ENCODE results near the gene PHF13.

- TF ChIP-seq CTCF (IDR thresholded peaks at IDR 0.05 in 2 of 3, conservative IDR thresholded peaks at IDR 0.05 in 1 of 3; ENCODE audit: control insufficient read depth in 2 of 3, extremely low read depth in 1 of 3, insufficient read depth in 1 of 3, low read depth in 3 of 3, low read length in 3 of 3) = no peak
- no peak; the same call in 1 of the 2 replicates for TF ChIP-seq POLR2A (IDR thresholded peaks at IDR 0.05; ENCODE audit: low read depth, low read length)
- TF ChIP-seq NFYA (IDR thresholded peaks at IDR 0.05; ENCODE audit: borderline replicate concordance, low read depth, low read length) = no peak
- TF ChIP-seq SREBF2 (IDR thresholded peaks at IDR 0.05; ENCODE audit: low read length) = no peak
These were observed 21.8 kb downstream of the PHF13 start for GRCh38 chr1:6635161-6635909.
